ENCODE data around the gene TIMD4.
"Not testable (repeated sequence)": the region's sequence is repeated elsewhere in the genome, so short reads cannot be mapped to it uniquely, and the experiment has no call there.

TIMD4 gene

GRCh38 chr5:156925767-156926166 is 37.3 kb downstream of the TIMD4 start:
- FAIRE-seq; DNase-seq (ENCODE audit: insufficient read length, low spot score): not testable (repeated sequence)

DNA sequence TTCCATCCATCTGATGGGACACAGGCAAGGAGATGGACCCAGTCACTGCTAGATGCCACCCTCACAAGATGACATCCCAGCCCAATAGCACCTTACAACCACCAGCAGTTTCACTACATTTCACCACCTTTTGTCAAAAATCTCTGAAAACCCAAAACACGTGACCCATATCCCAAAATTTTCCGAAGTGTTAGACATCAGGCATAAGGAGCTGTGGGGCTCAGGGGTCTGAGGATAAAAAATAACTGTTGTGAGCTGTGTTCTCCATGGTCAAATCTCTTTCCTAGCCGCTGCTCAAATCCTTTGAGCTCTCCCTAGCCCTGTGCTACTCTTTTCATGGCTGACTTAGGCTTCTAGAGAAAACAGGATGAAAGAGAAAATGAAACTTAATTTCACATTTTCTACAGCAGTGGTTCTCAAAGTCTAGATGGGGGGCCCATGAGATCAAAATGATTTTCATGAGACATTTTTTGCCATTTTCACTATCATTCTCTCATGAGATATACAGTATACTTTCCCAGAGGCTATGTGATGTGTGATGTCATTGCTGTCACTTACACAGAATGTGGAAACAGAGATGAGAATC is 40.7 kb downstream of the TIMD4 start:
- peak; percentile 99 for FAIRE-seq
- DNase-seq (ENCODE audit: insufficient read length, low spot score): no peak

DNA sequence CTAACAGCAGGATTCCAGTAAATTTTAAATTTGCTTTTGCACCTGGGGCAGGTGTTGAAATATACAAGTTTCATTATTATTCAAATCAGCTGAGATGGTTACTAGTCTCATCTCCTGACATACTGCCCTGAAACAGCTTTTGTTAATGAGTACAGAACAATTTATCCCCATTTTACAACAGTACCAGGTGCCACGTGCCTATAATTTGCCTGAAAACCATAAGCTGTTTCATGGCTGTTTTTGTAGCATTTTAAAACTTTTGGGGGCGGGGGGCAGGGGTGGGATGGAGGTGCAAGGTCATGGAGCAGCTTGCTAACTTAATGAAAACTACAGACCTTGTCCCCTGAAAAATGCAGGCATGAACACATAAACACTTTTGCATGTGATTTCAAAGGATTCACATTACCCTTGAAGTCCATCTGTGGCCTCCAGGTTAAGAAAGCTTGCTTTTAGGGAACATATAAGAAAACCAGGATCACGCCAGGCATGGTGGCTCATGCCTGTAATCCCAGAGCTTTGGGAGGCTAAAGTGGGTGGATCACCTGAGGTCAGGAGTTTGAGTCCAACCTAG is 42.1 kb downstream of the TIMD4 start:
- FAIRE-seq: no peak
- no peak for DNase-seq (ENCODE audit: insufficient read length, low spot score)

DNA sequence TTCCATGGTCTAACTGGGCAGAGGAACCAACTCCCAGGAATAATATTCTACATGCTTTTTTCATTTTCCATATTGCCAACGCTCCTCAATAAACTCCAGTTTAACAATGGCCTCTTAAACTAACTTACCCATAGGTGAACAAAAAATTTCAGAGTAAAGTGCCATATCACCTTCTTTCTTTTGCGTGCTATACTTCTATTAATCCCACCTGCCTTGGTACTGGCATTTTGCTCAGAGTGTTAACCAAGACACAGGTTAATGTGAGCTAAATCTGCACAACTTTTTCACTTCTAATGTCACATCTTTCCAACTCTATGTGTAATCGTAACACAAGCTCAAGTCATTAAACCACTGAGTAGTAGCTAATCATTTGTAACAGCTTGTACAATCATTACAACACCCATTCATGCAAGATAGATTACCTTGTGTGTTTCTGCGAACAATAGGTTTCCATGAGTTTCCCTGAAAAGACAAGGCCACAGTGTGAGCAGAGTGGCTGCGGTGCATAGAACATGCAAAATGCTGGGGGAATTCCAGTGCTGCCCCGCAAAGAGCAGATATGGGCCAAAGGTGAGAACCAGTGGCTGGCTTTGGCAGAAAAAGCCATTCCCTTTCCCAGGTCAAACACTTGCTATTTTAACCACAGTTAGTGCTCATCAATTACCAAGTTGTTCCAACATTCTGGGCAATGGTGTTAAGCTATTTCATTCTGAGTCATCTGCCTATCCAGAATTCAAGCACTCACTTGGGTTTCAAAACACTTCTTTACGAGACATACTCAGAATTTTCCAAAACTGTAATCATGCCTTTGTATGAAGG is 42.8 kb downstream of the TIMD4 start:
- no peak for FAIRE-seq
- DNase-seq (ENCODE audit: insufficient read length, low spot score): no peak

DNA sequence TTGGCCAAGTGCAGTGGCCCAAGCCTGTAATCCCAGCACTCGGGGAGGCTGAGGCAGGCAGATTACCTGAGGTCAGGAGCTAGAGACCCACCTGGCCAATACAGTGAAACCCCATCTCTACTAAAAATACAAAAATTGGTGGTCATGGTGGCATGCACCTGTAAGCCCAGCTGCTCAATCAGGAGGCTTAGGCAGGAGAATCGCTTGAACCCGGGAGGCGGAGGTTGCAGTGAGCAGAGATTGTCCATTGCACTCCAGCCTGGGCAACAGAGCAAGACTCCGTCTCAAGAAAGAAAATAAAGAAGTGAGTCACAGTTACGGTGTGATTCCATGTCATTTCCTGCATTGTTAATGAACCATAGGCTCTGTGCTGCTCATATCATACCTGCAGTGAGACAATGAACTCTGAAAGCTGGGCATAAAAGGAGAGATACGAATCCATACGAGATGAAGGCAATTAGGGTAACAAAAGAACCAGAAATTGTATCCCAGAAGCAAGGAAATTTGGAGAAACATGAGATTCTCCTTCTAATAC is 44.6 kb downstream of the TIMD4 start:
- FAIRE-seq: no peak

GRCh38 chr5:156914371-156914737 is 48.7 kb downstream of the TIMD4 start:
- no peak for FAIRE-seq
- no peak for DNase-seq (ENCODE audit: insufficient read length, low spot score)

More for the DNA sequence above, 44.6 kb downstream of the TIMD4 start:
- DNase-seq (ENCODE audit: insufficient read length, low spot score): no peak

- DNase-seq (ENCODE audit: insufficient read length, low spot score) (peak; percentile 50), FAIRE-seq (peak; percentile 99)
Measured at GRCh38 chr5:156913719-156914370, 49.2 kb downstream of the TIMD4 start.

GRCh38 chr5:156913355-156913718 is 49.7 kb downstream of the TIMD4 start:
- no peak for DNase-seq (ENCODE audit: insufficient read length, low spot score)
- FAIRE-seq: no peak

DNA sequence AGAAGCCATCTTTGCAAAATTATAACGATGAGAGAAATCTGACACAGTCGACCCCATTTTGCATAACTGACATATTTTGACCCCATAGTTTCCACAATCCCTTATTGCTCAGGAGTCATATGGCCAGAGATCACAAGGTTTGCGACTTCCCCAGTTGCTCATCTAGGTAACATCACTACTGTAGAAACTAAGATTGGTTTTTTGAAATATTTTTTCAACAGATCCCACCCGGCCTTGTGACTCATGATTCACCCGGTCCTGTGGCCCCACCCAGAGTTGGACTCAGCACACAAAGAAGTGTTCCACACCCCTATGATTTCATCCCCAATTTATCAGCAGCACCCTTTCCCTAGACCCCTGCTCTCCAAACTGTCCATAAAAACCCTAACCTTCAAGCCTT is 50.2 kb downstream of the TIMD4 start:
- FAIRE-seq (peak; percentile 71), DNase-seq (ENCODE audit: insufficient read length, low spot score) (no peak)

GRCh38 chr5:156909180-156909579 is 53.8 kb downstream of the TIMD4 start:
- FAIRE-seq: no peak

GRCh38 chr5:156907667-156908066 is 55.4 kb downstream of the TIMD4 start:
- DNase-seq (ENCODE audit: insufficient read length, low spot score): no peak
- no peak for FAIRE-seq

More at GRCh38 chr5:156909180-156909579, 53.8 kb downstream of the TIMD4 start:
- no peak for DNase-seq (ENCODE audit: insufficient read length, low spot score)

DNA sequence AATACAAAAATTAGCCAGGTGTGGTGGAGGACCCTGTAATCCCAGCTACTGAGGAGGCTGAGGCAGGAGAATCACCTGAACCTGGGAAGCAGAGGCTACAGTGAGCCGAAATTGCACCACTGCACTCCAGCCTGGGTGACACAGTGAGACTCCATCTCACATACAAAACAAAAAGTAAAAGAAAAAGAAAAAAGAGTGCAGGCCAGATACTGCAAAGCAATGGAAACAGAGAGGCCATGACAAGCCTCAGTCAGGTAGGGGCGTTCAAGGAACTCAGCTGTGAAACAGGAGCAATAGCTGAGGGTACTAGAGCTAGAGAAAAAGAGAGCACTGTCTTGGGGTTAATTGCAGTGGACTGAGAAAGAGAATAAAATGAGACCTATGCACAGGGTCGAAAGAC is 56.2 kb downstream of the TIMD4 start:
- FAIRE-seq: no peak
- no peak for DNase-seq (ENCODE audit: insufficient read length, low spot score)

DNA sequence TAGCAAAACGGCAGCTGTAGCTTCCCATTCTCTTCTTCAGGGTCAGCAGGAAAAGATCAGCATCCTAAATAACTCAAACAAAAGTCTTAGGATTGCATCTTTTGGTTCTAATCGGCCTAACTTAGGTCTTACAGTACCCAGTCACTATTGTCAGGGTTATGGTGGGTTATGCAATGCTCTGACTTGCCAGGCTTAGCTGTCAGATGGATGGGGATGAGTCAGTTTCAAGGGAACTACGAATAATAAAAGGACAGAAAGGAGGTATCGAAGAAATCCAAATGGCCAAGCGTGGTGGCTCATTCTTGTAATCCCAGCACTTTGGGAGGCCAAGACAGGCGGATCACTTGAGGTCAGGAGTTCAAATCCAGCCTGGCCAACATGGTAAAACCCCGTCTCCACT is 66.5 kb downstream of the TIMD4 start:
- FAIRE-seq: no peak
- no peak for DNase-seq (ENCODE audit: insufficient read length, low spot score)

DNA sequence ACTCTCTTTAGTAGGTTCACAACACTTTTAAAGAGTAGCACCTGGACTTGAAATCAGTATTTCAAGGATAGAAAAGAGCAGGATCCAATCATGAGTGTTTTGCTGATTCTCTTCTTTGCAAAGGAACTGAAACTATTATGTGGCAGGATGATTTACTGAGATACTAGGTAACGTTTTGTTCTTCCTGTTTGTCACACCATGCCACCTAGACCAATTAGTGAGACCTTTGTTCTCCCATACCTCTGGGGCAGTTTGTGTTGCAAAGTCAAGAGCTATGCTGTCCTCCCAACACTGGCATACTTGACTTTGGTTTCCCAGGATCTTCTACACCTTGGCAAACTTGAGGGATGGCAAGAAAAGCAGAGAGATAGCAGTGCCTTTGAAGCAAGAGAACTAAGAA is 69.5 kb downstream of the TIMD4 start:
- FAIRE-seq (peak; percentile 97), DNase-seq (ENCODE audit: insufficient read length, low spot score) (no peak)

GRCh38 chr5:156892864-156893263 is 70.2 kb downstream of the TIMD4 start:
- DNase-seq (ENCODE audit: insufficient read length, low spot score) (no peak), FAIRE-seq (no peak)

DNA sequence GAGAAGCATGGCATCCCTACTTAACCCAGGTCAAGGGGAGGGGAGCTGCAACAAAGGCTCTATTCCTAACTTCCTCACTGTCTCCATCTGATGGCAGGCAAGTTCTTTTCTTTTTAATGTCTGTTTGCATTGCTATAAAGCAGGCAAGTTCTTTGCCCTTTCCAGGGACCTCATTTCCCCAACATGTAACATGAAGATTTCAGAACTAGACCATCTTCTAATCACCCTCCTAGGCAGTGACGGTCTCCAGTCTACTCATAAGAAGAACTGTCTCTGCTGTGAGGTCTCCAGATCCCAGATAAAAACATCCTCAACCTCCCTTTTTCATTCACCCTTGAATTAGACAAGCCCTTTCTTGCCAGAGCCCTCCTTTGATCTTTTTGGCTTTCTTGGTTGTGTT is 70.8 kb downstream of the TIMD4 start:
- DNase-seq (ENCODE audit: insufficient read length, low spot score): no peak

DNA sequence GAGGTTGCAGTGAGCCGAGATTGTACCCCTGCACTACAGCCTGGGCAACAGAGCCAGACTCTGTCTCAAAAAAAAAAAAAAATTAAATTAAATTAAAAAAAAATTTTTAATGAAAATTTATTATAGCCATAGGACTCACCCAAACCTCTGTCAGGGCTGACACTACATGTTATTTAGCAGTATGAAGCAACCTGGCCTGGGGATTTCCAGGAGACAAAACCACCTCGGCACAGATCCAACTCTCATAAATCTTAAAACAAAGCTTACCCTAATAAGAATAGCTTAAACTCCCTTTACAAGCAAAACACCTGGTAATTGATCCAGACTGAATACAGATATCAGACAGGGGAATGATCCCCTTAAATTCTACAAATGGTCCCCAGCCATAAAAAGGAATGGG is 74.5 kb downstream of the TIMD4 start:
- DNase-seq (ENCODE audit: insufficient read length, low spot score) (no peak), FAIRE-seq (no peak)

More for the DNA sequence above, 70.8 kb downstream of the TIMD4 start:
- FAIRE-seq: no peak

DNA sequence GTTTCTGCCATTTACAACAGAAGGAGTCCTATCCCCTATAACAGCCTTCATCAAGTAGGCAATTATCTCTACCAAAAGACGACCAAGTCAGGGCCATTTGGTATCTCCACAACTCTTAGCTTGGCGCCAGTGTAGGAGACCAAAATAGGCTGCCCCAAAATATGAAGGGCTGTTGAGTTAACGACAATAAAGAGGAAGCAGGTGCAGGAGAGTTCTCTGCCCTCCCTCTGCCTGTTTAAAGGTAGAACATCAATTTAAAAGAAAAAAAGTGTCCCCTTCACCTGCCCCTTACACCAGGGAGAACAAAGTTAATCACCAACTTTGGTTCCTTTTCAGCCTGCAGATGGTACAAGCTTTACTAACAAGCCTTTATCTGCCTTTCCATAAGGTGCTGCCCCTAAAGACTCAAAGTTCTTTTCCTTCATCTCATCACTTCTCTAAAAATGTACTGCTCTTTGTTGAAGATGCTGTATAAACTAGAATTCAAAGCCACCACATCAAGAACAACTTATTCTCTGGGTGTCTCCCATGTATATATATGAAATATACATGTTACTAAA is 79.6 kb downstream of the TIMD4 start:
- DNase-seq (ENCODE audit: insufficient read length, low spot score) (peak; percentile 18), FAIRE-seq (peak; percentile 62)

- peak; percentile 36 for DNase-seq (ENCODE audit: insufficient read length, low spot score)
- FAIRE-seq: peak; percentile 98
Measured at GRCh38 chr5:156879665-156880285, 83.3 kb downstream of the TIMD4 start.

- peak; percentile 23 for FAIRE-seq
Measured at GRCh38 chr5:156871212-156871611, 91.8 kb downstream of the TIMD4 start.

GRCh38 chr5:156870498-156870839 is 92.6 kb downstream of the TIMD4 start:
- DNase-seq (ENCODE audit: insufficient read length, low spot score): no peak

More at GRCh38 chr5:156871212-156871611, 91.8 kb downstream of the TIMD4 start:
- no peak for DNase-seq (ENCODE audit: insufficient read length, low spot score)

More at GRCh38 chr5:156870498-156870839, 92.6 kb downstream of the TIMD4 start:
- no peak for FAIRE-seq
